Fibroblast of mammary gland (primary cell): ENCODE measurements around the gene C1GALT1C1.

ENCODE experiments used
- DNase-seq: peaks from one replicate; pipeline ENCODE4 v3.0.0-alpha.2; 2010; ENCODE audit warnings: low read depth
- H3K4me3 ChIP-seq: 2 replicates; pipeline ENCODE4 v1.5.1; 2011; ENCODE audit warnings: low read depth, mild to moderate bottlenecking, low read length, moderate library complexity; ENCODE audit not compliant: control insufficient read depth
- TF ChIP-seq, protein P1 (sequence below): conservative IDR thresholded peaks from 2 replicates; pipeline ENCODE4 v1.5.1; 2011; ENCODE audit warnings: low read depth, low read length, inconsistent platforms; ENCODE audit not compliant: control insufficient read depth, insufficient read depth

C1GALT1C1 gene

DNA sequence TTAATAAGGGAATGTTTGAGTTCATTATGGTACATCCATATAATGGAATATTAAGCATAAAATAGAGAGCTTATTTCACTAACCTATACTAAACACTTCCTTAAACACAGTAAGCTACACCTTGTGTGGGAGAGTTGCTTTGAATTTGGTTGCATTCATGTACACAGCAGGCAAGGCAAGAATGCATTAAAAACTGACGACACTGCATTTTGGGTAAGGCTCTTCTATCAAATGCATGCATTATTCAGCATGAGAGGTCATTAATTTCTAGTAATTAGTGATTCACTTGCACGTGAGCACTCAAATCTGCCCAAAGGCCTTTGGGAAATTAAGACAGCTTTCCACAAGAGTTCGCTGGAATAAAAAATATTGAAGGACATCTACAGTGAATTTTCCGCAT, 8.8 kb upstream of the C1GALT1C1 start:
- DNase-seq = no peak
- TF ChIP-seq, protein P1, sequence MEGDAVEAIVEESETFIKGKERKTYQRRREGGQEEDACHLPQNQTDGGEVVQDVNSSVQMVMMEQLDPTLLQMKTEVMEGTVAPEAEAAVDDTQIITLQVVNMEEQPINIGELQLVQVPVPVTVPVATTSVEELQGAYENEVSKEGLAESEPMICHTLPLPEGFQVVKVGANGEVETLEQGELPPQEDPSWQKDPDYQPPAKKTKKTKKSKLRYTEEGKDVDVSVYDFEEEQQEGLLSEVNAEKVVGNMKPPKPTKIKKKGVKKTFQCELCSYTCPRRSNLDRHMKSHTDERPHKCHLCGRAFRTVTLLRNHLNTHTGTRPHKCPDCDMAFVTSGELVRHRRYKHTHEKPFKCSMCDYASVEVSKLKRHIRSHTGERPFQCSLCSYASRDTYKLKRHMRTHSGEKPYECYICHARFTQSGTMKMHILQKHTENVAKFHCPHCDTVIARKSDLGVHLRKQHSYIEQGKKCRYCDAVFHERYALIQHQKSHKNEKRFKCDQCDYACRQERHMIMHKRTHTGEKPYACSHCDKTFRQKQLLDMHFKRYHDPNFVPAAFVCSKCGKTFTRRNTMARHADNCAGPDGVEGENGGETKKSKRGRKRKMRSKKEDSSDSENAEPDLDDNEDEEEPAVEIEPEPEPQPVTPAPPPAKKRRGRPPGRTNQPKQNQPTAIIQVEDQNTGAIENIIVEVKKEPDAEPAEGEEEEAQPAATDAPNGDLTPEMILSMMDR = no peak
- H3K4me3 ChIP-seq = no peak overlapping the region

DNA sequence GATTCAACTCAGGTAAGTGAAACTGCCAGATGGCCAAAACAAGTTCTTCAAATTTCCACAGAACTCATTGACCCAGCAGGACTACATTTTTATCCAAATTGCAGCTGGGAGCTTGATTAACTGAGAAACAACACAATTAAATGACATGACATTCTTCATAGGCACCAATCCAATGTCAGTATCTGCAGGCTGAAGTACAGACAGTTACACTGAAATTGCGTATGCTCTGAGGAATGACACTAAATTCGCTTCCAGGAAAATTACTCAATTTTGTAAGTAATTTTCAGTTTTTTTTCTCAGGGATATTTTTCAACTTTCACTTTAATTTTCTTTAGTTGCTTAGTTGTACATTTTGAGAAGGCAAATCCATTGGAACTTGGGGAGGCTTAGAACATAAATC, 4.5 kb downstream of the C1GALT1C1 start:
- H3K4me3 ChIP-seq = no peak overlapping the region
- DNase-seq = peak; percentile 72
- TF ChIP-seq, protein P1 = no peak

DNA sequence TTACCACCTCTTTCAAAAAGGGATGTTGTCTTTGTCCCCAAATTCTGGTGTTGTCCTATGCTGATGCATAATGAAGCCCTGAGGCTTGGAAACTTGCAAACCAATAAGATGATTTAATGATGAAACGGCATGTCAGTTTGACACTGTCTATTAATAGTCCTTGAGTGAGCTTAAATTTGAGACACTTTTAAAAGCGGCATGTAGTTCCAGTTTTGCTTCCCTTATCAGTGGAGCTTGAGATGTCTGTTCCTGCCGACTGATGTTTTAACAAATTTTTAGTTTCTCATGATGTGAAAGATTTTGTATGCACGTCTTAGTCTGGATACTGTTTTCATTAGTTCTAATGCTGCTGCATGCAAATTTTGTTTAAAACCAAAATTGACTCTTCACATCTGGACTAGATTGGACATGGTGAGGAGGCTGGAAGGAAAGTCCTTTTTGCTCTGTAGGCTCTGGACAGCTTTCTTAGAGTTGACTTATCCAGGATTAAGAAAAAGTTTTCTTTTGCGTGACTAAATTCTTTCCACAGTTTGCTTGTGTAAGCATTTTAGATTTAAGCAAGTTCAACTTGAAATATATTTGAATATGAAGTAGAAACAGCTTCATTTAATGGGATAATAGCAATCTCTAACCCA, 11.7 kb downstream of the C1GALT1C1 start:
- H3K4me3 ChIP-seq = no peak overlapping the region
- TF ChIP-seq, protein P1 = no peak
- no peak for DNase-seq

DNA sequence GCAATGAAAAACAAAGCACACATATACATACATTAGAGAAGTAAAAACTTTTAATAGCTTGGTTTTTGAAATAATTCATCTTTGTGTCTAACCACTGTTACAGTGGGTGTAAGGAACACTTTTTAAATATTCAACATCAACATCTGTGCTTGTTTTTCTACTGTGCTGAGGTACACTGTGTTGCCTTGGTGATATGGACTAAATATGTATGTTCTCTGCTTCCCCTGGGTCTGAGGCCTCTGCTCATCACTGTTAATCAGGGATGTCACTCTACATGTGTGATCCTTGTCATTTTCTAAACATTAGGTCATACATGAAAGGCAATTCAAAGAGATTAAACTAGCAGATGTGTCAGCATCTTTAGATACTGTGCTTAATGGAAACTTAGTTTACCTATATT, 15.0 kb downstream of the C1GALT1C1 start:
- H3K4me3 ChIP-seq = no peak overlapping the region
- TF ChIP-seq, protein P1 = no peak
- peak; percentile 13 for DNase-seq

DNA sequence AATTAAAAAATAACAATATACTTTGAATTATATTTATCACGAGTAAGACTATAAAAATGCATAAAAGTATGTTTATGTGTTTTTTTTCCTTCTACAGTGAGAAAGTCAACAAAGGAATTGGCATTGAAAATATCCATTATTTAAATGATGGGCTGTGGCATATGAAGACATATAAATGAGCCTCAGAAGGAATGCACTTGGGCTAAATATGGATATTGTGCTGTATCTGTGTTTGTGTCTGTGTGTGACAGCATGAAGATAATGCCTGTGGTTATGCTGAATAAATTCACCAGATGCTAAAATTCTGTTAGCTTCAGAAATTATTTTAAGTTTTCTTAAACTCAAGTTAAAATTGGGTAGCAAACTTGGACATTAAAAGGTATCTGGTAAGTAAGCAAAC, 17.8 kb downstream of the C1GALT1C1 start:
- no peak for DNase-seq

DNA sequence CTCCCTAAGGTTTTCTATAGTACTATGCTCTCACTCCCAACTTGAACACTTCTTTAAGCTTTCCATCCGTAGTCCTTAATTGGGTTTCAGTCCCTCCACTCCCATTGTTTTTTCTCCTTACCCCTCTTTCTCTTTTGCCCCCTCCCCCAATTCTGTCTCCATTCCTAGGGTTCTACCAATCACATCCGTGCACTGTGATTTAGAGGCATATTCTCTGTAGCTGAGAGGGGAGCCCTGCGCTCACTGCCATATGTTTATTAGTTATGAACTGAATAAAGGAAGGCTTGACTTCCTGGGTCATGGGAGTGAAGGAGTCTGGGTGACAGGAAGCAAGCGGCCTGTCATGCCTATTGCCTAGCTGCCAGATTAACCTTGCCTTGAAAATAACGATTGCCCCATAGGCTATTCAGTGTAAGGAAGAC, 25.5 kb downstream of the C1GALT1C1 start:
- TF ChIP-seq, protein P1 = no peak
- DNase-seq = peak; percentile 64
- peak overlapping the region; percentile 78 for H3K4me3 ChIP-seq

More for the DNA sequence above, 17.8 kb downstream of the C1GALT1C1 start:
- no peak overlapping the region for H3K4me3 ChIP-seq
- TF ChIP-seq, protein P1 = no peak
